Measurements from ENCODE around the gene TBC1D8.

The TBC1D8 gene

DNA sequence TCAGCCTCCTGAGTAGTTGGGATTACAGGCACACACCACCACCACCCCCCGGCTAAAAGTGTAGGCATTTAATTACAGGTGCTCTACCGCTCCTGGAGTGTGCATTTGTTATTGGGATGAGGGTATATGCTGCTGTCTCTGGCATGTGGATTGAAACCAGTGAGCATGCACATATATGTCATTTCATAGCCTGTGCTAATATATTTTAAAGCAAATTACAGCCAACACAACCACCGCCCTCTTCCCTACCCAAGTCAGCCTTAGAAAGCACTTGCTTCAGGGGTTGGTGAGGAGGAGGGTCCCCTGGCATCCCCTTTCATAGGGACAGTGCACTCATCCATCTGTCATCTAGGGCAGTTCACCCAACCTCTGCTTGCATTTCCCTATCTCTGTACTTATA lies 10.5 kb upstream of the TBC1D8 start:
- no peak for DNase-seq

- DNase-seq = peak; percentile 60
Measured at GRCh38 chr2:101160454-101160853, 9.3 kb upstream of the TBC1D8 start.

- DNase-seq = no peak
Measured at GRCh38 chr2:101159526-101159925, 8.3 kb upstream of the TBC1D8 start.

DNA sequence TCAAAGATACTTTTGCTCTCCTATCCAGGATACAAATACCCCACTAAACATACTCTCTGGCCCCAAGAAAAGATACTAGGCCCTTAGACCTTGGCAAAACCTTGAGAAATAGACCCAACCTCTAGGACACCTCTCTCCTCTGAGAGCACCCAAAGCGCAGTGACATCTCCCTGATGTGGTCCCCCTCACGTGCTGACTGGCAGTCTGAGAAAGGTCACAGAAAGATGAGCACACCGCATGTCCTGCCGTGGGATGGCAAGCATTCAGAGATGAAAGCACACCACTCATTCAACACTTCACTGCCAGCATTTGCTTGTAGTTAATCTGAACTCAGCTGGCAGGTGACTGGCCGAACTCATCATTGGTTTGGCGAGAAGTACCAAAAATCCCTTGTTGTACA lies 6.1 kb upstream of the TBC1D8 start:
- DNase-seq = no peak

DNA sequence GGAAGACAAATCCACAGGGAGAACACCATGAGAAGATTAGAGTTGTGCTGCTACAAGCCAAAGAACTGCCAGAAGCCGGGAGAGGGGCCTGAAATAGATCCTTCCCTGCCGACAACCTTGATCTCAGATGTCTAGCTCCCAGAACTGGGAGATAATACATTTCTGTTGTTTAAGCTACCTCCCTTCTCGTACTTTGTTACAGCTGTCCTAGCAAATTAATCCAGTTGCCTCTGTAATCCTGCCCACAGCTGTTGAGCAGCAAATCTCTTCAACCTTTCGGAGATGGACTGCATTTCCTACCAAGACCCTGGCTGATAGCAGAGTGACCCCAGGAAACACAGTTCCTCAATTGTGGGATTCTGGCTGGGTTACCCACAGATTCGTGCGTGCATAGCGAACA lies 2.6 kb upstream of the TBC1D8 start:
- DNase-seq = no peak

GRCh38 chr2:101153077-101153707 lies 2.0 kb upstream of the TBC1D8 start:
- DNase-seq = no peak

GRCh38 chr2:101152272-101153076 lies 1.3 kb upstream of the TBC1D8 start:
- DNase-seq = peak; percentile 76

DNA sequence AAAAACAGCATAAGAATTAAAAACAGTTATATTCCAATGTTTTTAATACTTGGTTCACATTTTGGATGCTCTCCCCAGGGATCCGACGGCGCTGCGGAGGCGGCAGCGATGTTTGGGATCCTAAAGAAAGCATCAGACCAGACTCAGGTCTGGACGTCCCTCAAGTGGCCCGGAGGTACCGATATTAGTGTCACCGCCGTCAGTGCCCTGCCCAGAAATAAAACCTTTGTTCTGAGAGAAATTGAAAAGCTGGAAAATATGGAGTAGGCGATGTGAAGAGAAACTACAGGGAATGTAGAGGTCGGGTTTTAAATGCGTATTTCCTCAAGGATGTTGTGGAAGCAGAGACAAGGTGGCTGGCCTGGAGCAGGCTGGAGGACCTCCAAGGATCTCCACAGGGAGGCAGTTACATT lies 683 bp upstream of the TBC1D8 start:
- no peak for DNase-seq

GRCh38 chr2:101150306-101151145 lies 656 bp downstream of the TBC1D8 start:
- DNase-seq = no peak

DNA sequence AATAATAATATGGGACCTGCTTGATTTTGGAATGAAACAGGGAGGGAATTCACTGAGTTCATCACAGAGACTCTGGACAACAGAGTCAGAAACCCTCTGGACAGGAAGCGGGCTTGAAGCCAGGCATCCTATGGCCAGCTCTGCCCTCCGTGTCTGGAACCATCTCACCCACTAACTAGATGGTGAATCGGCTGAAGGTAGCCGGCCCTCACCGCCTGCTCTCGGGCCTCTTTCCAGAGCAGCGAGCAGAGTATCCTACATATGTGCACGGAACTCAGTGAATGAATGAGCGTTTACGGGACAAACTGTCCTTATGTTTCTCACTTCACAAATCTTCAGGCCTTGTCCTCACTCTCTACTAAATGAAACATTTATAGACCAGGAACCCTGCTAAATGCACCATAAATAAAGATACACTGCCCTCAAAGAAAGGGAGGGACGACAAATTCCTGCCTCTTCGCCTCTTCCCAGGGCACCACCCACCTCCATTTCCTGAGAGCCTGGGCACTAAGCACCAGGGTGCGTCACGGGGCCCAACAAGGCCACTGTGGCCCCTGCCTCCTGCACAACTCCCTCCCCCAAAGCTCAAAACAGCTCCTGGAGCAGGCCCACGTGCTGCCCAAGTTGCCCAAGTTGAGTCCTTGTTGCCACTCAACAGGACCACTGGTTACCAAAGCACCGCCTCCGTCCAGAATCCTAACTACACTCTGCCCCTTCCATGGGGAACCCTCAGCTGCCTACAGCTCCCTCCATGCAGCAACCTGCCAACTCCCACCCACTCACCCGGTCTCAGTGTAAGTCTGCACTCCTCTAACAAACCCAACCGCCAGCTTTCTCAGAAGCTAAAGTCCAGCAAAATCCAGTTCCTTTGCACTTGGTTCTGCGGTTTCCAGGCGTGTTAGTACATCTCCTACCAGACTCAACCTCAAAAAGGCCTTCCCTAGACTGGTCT lies 1.7 kb downstream of the TBC1D8 start:
- no peak for DNase-seq

- no peak for DNase-seq
Measured at GRCh38 chr2:101148777-101149176, 2.4 kb downstream of the TBC1D8 start.

GRCh38 chr2:101147971-101148370 lies 3.2 kb downstream of the TBC1D8 start:
- no peak for DNase-seq

GRCh38 chr2:101147062-101147461 lies 4.1 kb downstream of the TBC1D8 start:
- DNase-seq = no peak

DNA sequence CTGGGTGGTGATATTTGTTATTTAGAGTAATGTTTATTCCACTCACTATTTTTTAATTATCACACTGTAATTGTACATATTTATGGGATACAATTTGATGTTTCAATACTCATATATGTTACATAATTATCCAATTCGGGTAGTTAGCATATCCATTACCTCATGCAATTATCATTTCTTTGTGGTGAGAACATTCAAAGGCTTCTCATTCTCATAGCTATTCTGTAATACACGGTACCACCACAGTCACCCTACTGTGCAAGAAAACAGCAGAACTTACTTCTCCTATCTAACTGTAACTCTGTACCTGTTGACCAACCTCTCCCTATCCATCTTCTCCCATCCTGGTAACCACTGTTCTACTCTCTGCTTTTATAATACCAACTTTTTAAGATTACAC lies 4.6 kb downstream of the TBC1D8 start:
- DNase-seq = no peak

DNA sequence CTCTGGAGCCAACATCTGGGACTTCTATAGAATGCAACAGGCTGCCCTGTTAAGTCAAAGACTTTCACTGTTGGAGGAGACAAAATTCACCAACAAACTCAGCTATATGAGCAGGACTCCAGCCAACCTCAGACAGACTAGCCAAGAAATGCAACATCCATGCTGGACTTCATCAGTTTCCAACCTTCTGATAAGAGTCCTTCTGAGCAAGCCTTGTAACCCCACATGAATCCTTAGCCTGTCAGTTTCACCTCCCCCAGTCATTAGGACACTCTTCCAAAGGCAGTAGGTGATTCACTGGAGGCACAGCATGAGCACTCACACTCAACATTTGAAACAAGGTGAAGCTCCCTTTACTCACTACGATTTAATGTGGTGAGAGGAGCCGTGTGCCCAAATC lies 5.8 kb downstream of the TBC1D8 start:
- peak; percentile 25 for DNase-seq

- DNase-seq = no peak
Measured at GRCh38 chr2:101142163-101142562, 9.0 kb downstream of the TBC1D8 start.

GRCh38 chr2:101140978-101141655 lies 10.1 kb downstream of the TBC1D8 start:
- peak; percentile 63 for DNase-seq

GRCh38 chr2:101140237-101140636 lies 10.9 kb downstream of the TBC1D8 start:
- no peak for DNase-seq

- no peak for DNase-seq
Measured at GRCh38 chr2:101139495-101139894, 11.7 kb downstream of the TBC1D8 start.

- no peak for DNase-seq
Measured at GRCh38 chr2:101135412-101136296, 15.5 kb downstream of the TBC1D8 start.

Data from HCEC 1CT (cell line).